GM12872 (cell line): ENCODE measurements around the gene PCCA.

Experiments used
- CTCF ChIP-seq: IDR thresholded peaks from 3 replicates; pipeline ENCODE4 v1.5.1; 2011; ENCODE audit warnings: low read depth, mild to moderate bottlenecking, low read length, moderate library complexity; ENCODE audit not compliant: insufficient read depth

Gene PCCA

GRCh38 chr13:100349594-100349993 is 260.7 kb downstream of the PCCA start:
- no peak for TF ChIP-seq CTCF

DNA sequence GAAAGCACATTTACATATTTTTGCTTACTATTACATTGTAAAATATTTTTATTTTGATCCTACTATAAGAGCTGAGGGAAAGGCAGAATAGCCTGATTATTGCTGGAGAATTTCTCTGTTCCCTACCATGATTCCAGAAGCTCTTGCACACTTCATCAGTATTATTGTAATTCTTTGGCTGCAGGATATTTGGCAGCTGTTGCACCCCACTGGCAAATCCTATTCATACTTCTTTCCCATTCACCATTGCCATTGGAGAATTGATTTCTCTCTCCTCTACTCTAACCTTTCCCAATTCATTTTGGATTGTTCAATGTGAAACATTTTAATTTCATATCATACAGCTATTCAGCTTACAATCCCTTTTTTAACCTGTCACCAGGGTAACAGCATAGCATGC is 261.7 kb downstream of the PCCA start:
- TF ChIP-seq CTCF = no peak

- no peak for TF ChIP-seq CTCF
Observed at GRCh38 chr13:100356426-100356825, 267.5 kb downstream of the PCCA start.

DNA sequence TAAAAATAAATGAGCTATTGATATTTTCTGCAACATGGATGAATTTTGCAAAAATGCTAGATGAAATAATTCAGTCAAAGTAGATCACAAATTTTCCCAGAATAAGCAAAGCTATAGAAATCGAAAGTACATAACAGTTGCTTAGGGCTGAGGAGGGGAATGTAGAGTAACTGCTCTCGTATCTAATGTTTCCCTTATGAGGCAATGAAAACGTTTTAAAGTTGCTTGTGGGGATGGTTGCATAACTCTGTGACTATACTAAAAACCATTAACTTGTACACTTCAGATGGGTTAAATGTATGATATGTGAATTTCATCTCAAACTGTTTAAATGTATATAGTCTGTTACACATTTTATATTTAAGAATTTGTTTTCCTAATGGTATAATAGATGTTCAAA is 268.0 kb downstream of the PCCA start:
- no peak for TF ChIP-seq CTCF

DNA sequence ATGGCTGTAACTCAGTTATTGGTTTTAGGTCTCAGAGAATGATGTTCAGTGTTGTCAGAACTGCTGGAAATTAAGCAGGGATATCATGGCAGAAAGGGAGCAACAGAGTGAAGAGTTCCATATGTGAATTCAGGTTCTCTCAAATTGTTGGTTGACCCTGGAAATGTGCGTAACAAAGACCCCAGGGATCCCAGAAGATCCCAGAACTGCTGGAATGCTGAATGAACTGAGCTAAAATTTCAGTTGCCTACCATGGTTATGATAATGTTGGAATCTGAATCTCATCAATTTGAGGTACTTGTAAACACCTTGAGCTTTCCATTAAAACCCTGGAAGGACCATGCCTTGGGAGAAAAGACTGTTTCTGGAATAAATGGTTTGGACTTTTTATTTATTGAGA is 268.9 kb downstream of the PCCA start:
- TF ChIP-seq CTCF = no peak

GRCh38 chr13:100361504-100361903 is 272.6 kb downstream of the PCCA start:
- no peak for TF ChIP-seq CTCF

DNA sequence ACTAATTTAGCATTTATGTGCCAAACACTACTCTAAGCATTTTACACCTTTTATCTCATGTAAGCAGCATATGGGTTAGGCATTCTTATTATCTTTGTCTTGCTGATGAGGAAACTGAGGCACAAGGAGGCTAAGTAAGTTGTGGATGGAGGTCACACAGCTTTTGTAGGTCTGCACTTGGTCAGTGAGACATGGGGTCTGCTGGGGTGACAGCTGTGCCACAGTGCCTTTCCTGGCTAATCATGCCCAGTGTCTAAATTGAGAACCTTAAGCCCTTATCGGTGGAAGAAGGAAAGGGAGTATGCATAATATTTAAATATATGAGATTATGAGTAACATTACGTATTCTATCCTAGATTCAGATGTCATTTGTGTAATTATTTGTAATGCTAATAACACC is 273.5 kb downstream of the PCCA start:
- TF ChIP-seq CTCF = no peak

DNA sequence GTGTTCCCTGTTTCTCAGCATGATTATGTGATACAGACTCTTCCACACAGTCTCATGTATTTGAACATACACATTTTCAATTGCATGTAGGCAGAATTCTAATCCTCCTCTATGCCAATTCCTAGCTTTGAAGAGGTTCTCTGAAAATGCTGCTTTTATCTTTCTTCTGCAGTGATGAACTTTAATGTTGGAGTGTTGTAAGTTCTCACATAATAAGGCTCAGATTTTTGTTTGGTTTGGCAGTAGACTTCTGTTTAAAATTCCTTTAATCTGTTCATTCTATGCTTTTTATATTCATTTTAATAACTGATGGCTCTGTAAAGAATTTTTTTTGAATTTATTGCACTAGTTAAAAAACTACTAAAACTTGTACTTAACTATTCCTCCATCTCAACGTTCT is 273.9 kb downstream of the PCCA start:
- TF ChIP-seq CTCF = no peak
